HepG2 (cell line): ENCODE measurements around the gene MPV17L2.

Experiments
- GABPA ChIP-seq, 2 experiments: IDR thresholded peaks; 2 replicates each; pipeline ENCODE4 v1.6.1; 2011 to 2016; ENCODE audit warnings: low read depth in 2 of 2, low read length in 1 of 2, missing biosample characterization in 1 of 2, missing genetic modification characterization in 1 of 2
- KAT2B ChIP-seq: fragments of 150-350 bp; IDR thresholded peaks from 2 replicates; pipeline ENCODE4 v1.6.1; 2014; ENCODE audit warnings: low read depth, low read length, borderline replicate concordance
- POLR2A ChIP-seq, 2 experiments: IDR thresholded peaks; 2 replicates each; pipeline ENCODE4 v1.6.1; 2011; ENCODE audit warnings: low read depth in 2 of 2, low read length in 2 of 2, mild to moderate bottlenecking in 1 of 2, moderate library complexity in 1 of 2; ENCODE audit not compliant: insufficient read depth in 1 of 2
- SP4 ChIP-seq: sonication (generic); formaldehyde crosslinking; IDR thresholded peaks from 2 replicates; pipeline ENCODE4 v1.8.1; 2023; ENCODE audit warnings: mild to moderate bottlenecking, missing genetic modification reagents
- ZBTB49 ChIP-seq: sonication (generic); formaldehyde crosslinking; IDR thresholded peaks from 2 replicates; pipeline ENCODE4 v1.4.0; 2020; ENCODE audit warnings: missing genetic modification reagents, borderline replicate concordance
- ZFP36L1 ChIP-seq: sonication (generic); formaldehyde crosslinking; IDR thresholded peaks from 2 replicates; pipeline ENCODE4 v1.8.0; 2022; ENCODE audit warnings: mild to moderate bottlenecking, missing genetic modification reagents, moderate library complexity
- ZNF24 ChIP-seq: fragments of 450-650 bp; IDR thresholded peaks from 2 replicates; pipeline ENCODE4 v1.6.1; 2017; ENCODE audit warnings: antibody characterized with exemption, mild to moderate bottlenecking
- ZNF451 ChIP-seq: sonication (generic); formaldehyde crosslinking; IDR thresholded peaks from 2 replicates; pipeline ENCODE4 v1.5.0; 2020; ENCODE audit warnings: mild to moderate bottlenecking, missing genetic modification reagents
- TF ChIP-seq, protein P1 (sequence below): sonication (generic); formaldehyde crosslinking; IDR thresholded peaks from 2 replicates; pipeline ENCODE4 v1.5.0; 2020; ENCODE audit warnings: mild to moderate bottlenecking, missing genetic modification reagents, borderline replicate concordance

DNA sequence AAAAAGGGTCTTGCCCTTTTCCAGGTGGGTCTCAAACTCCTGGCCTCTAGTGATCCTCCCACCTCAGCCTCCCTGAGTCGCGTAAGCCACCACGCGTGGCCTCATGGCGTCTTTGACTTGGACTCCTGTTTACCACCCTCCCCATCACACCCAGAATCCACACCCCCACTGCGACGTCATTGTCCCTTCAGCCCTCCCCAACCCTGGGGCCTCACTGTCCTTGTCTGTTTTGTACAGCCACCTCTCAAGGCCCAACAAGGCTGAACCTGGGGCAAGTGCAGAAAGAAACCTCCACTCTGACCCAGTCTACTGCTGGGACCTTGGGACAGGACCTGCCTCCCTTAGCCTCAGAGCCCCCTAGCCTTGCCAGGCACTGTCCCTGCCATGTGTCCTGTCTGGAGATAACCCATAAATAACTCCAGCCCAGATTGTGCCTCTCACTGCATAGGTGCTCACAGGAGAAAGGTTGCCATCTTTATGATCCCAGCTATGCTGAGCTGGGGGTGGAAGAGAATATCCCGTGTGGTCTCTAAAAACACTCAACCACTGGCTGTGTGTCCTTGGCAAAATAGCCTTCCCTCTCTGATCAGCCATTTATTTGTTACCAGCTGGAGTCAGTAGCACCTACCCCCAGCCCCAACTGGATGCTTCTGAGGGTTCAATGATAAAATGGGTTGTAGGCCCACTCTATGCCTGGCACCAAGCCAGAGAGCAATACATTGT lies 21.3 kb upstream of the MPV17L2 start:
- TF ChIP-seq ZFP36L1: no peak
- TF ChIP-seq KAT2B: no peak
- TF ChIP-seq, protein P1, sequence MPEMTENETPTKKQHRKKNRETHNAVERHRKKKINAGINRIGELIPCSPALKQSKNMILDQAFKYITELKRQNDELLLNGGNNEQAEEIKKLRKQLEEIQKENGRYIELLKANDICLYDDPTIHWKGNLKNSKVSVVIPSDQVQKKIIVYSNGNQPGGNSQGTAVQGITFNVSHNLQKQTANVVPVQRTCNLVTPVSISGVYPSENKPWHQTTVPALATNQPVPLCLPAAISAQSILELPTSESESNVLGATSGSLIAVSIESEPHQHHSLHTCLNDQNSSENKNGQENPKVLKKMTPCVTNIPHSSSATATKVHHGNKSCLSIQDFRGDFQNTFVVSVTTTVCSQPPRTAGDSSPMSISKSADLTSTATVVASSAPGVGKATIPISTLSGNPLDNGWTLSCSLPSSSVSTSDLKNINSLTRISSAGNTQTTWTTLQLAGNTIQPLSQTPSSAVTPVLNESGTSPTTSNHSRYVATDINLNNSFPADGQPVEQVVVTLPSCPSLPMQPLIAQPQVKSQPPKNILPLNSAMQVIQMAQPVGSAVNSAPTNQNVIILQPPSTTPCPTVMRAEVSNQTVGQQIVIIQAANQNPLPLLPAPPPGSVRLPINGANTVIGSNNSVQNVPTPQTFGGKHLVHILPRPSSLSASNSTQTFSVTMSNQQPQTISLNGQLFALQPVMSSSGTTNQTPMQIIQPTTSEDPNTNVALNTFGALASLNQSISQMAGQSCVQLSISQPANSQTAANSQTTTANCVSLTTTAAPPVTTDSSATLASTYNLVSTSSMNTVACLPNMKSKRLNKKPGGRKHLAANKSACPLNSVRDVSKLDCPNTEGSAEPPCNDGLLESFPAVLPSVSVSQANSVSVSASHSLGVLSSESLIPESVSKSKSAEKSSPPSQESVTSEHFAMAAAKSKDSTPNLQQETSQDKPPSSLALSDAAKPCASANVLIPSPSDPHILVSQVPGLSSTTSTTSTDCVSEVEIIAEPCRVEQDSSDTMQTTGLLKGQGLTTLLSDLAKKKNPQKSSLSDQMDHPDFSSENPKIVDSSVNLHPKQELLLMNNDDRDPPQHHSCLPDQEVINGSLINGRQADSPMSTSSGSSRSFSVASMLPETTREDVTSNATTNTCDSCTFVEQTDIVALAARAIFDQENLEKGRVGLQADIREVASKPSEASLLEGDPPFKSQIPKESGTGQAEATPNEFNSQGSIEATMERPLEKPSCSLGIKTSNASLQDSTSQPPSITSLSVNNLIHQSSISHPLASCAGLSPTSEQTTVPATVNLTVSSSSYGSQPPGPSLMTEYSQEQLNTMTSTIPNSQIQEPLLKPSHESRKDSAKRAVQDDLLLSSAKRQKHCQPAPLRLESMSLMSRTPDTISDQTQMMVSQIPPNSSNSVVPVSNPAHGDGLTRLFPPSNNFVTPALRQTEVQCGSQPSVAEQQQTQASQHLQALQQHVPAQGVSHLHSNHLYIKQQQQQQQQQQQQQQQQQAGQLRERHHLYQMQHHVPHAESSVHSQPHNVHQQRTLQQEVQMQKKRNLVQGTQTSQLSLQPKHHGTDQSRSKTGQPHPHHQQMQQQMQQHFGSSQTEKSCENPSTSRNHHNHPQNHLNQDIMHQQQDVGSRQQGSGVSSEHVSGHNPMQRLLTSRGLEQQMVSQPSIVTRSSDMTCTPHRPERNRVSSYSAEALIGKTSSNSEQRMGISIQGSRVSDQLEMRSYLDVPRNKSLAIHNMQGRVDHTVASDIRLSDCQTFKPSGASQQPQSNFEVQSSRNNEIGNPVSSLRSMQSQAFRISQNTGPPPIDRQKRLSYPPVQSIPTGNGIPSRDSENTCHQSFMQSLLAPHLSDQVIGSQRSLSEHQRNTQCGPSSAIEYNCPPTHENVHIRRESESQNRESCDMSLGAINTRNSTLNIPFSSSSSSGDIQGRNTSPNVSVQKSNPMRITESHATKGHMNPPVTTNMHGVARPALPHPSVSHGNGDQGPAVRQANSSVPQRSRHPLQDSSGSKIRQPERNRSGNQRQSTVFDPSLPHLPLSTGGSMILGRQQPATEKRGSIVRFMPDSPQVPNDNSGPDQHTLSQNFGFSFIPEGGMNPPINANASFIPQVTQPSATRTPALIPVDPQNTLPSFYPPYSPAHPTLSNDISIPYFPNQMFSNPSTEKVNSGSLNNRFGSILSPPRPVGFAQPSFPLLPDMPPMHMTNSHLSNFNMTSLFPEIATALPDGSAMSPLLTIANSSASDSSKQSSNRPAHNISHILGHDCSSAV (CRISPR knock-in tag): no peak
- peak in 1 of 2 experiments; percentile 39; a peak in 1 of 4 replicates for TF ChIP-seq POLR2A (IDR thresholded peaks at IDR 0.05; ENCODE audit: insufficient read depth in 1 of 2, low read depth in 2 of 2, low read length in 2 of 2)
- no peak for TF ChIP-seq ZNF24
- no peak for TF ChIP-seq ZBTB49 (CRISPR knock-in tag)
- TF ChIP-seq GABPA (IDR thresholded peaks at IDR 0.05; ENCODE audit: low read depth, low read length): no peak
- no peak for TF ChIP-seq GABPA (CRISPR knock-in tag; IDR thresholded peaks at IDR 0.05; ENCODE audit: low read depth)
- TF ChIP-seq ZNF451 (CRISPR knock-in tag): no peak
- no peak for TF ChIP-seq SP4 (CRISPR knock-in tag)
